HG03280 (cell line): ENCODE measurements around the gene UNC5C.
"Not testable (repeated sequence)": the region's sequence is repeated elsewhere in the genome, so short reads cannot be mapped to it uniquely, and the experiment has no call there.

Experiments used
- ATAC-seq: cut with Tn5 transposase; IDR thresholded peaks from one replicate; pipeline ENCODE4 v1.9.1; 2021; ENCODE audit warnings: mild to moderate bottlenecking, moderate library complexity; ENCODE audit not compliant: unreplicated experiment

UNC5C gene

DNA sequence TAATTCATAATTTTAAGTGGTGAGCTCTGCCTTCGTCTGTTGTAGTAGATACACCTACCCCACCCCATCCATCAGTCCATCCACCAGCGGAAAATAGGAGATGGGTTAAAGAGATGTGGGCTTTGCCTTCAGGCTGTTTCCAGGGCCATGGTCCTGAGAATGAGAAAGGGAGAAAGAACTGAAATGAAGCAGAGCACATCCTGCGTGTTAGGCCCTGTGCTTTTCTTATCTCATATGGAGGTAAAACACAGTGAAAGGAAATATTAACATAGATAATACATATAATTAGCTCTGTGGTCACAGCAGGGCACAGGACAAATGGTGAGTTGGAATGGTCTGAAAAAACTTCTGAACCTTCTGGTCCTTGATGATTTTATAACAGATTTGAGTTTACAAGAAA, 397.5 kb downstream of the UNC5C start:
- ATAC-seq, result no peak

DNA sequence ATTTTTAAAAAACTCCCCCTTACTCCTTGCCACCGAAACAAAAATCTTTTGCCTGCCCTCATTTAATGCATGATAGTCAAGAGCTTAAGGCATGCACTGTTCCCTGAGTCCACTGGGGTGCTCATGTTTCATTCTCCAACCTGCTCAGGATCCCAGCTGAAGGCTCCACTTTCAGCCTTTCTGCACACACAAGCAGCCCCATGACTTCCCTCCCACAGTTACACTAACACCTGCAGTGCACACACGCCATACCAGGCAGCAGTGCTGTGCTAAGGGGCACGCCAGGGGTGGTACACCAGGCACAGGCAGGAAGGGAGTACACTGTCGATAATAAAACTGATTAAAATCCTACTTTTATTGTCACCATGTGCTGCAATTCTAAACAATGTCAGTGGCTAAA, 405.8 kb downstream of the UNC5C start:
- no peak for ATAC-seq

DNA sequence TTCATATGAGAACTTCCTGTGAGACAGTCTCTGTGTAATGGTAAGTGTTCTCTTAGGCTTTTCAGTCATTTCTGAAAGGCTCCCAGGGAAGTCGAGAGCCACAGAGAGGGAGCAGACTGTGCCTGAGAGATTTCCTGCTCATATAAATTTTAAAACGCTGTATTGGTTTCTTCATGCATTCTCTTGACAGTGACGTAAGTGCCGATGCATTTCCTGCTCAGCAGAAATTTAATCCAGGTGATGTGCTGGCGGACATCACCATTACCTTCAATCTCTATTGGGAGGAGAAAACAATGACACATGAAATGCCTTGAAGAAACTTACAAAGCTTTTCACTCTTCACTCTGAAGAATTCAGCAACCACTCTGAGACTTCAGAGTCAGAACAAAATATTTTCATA, 407.4 kb downstream of the UNC5C start:
- no peak for ATAC-seq

DNA sequence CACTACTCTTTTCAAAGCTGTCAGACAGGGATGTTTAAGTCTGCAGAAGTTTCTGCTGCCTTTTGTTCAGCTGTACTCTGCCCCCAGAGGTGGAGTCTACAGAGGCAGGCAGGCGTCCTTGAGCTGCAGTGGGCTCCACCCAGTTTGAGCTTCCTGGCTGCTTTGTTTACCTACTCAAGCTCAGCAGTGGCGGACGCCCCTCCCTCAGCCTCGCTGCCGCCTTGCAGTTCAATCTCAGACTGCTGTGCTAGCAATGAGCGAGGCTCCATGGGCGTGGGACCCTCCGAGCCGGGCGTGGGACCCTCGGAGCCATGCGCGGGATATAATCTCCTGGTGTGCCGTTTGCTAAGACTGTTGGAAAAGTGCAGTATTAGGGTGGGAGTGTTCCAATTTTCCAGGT, 409.3 kb downstream of the UNC5C start:
- ATAC-seq, result not testable (repeated sequence)

DNA sequence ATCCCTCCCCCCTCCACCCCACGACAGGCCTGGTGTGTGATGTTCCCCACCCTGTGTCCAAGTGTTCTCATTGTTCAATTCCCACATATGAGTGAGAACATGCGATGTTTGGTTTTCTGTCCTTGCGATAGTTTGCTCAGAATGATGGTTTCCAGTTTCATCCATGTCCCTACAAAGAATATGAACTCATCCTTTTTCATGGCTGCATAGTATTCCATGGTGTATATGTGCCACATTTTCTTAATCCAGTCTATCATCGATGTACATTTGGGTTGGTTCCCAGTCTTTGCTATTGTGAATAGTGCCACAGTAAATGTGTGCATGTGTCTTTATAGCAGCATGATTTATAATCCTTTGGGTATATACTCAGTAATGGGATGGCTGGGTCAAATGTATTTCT, 414.8 kb downstream of the UNC5C start:
- ATAC-seq, result not testable (repeated sequence)

DNA sequence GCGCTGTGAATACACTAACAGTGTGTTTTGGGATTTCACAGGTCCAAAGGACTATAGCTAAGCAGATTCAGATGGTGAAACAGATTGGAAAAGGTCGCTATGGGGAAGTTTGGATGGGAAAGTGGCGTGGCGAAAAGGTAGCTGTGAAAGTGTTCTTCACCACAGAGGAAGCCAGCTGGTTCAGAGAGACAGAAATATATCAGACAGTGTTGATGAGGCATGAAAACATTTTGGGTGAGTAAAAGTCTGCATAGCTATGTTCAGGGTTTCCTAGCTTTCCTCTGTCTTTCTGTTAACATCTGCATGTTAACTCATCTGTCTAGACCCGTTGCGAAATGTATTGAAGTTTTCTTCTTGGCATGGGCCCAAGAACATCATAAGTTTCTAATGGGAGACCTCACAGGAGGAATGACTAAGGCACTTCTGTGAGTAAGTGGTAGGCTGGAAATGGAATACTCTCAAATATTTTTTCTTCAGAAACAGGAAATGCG, 418.9 kb downstream of the UNC5C start:
- no peak for ATAC-seq

DNA sequence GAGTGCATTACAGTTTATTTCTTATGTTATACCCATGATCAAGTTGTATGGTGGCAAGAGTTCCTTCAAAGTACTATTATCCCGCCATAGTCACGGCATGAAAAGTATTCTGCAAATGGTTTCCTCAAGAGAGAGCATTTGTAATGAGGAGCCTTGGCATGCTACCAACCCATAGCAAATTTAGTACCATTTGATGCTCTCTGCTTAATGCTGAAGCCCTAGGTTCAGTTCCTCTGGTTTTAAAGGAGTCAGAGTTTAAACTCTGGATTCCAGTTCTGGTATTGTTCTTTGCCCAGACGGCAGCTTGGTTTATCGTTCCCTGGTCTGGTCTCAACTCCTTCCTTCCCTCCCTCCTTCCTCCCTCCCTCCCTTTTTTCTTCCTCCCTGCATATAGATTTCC, 419.7 kb downstream of the UNC5C start:
- no peak for ATAC-seq

DNA sequence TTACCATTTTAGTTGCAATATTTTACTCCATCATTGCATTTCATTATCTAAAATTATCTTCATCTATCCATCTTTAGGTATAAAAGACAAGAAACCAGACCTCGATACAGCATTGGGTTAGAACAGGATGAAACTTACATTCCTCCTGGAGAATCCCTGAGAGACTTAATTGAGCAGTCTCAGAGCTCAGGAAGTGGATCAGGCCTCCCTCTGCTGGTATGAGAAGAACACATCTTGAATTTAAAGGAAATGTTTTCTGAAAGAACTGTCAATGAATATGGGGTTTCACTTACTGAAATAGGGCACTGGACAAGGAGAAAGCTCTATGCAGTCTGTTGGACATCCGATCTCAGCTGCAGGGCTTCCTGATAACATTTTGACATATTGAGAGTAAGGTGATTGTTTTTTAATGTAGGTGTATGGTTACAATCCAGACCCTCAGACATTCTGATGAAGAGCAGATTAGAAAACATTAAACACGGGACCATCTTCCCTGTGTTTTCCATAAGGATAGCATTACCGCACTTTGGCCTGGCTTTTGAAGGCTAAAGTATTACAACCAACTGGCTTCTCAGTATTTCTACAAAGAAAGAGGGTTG, 423.8 kb downstream of the UNC5C start:
- ATAC-seq, result no peak

DNA sequence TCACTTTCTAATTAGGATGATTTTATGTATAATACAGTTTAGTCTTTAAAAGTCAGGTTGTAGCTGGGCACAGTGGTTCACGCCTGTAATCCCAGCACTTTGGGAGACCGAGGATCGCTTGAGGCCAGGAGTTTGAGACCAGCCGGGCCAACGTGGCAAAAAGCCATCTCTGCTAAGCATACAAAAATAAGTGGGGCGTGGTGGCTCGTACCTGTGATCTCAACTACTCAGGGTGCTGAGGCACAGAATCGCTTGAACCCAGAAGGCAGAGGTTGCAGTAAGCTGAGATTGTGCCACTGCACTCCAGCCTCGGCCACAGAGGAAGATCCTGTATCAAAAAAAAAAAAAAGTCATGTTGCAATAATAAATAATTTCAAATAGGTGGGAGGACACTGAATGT, 426.8 kb downstream of the UNC5C start:
- ATAC-seq, result no peak

DNA sequence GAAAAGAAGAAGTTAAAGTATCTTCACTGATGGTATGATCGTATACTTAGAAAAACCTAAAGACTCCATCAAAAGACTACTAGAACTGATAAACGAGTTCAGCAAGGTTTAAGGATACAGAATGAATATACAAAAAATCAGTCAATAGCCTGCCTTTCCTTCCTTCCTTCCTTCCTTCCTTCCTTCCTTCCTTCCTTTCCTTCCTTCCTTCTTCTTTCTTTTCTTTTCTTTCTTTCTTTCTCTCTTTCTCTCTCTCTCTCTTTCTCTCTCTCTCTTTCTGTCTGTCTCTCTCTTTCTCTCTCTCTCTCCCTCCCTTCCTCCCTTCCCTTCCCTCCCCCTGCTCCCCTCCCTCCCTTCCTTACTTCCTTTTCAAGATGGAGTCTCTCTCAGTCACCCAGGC, 428.3 kb downstream of the UNC5C start:
- no peak for ATAC-seq

DNA sequence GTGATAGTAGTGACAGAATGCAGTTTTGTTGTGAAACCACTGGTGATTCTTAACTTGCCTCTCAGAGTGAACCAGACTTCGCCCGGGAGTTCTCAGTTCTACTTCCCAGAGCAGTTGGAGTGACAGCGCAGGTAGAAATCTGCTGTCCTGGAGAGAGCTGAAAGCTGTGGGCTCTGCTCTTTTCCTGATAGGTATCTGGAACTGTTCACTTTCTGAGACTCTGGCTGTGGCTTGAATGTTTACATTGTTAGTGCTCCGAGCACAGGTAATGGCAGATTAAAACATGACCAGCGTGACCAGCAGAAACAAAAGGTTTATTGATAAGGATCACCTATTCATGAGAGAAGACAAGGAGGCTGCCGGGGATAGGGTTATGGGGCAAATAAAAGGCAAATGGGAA, 430.3 kb downstream of the UNC5C start:
- ATAC-seq, result no peak

DNA sequence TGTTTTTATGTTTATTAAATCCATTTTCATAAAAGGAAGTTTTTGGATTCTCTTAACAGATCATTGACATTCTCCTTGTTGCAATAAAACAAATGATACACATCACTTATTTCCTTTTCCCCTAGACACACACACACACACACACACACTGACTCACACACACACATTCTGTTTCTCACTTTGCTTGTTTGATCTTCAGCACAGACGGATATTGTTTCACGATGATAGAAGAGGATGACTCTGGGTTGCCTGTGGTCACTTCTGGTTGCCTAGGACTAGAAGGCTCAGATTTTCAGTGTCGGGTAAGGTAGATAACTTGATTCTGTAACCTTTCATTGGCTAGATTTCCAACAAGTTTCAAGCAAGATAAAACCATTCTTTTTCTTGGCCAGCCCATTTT, 434.3 kb downstream of the UNC5C start:
- no peak for ATAC-seq
